RWPE2 (cell line): ENCODE data around the gene USP36.
"Not testable (repeated sequence)": the region's sequence is repeated elsewhere in the genome, so short reads cannot be mapped to it uniquely, and the experiment has no call there.

Experiments used
- ATAC-seq: fragments of 200-7000 bp; cut with Tn5 transposase; 3 replicates; pipeline ENCODE4 v1.9.1; 2021; ENCODE audit warnings: low read depth
- DNase-seq: peaks from one replicate; pipeline ENCODE4 v3.0.0-alpha.2; 2020; ENCODE audit warnings: low spot score
- H3K27ac ChIP-seq: fragments of 450-650 bp; 2 replicates; pipeline ENCODE4 v1.5.1; 2017; ENCODE audit warnings: mild to moderate bottlenecking; ENCODE audit not compliant: poor library complexity, severe bottlenecking
- H3K27me3 ChIP-seq: fragments of 250-450 bp; sonication (Bioruptor Pico); 2 replicates; pipeline ENCODE4 v1.5.1; 2021; ENCODE audit warnings: mild to moderate bottlenecking, moderate library complexity; ENCODE audit not compliant: insufficient read depth, poor library complexity, severe bottlenecking
- H3K36me3 ChIP-seq: fragments of 250-450 bp; sonication (Bioruptor Pico); 2 replicates; pipeline ENCODE4 v1.5.1; 2020; ENCODE audit warnings: low read depth, mild to moderate bottlenecking, moderate library complexity
- H3K4me1 ChIP-seq: fragments of 250-450 bp; sonication (Bioruptor Pico); 2 replicates; pipeline ENCODE4 v1.5.1; 2021; ENCODE audit warnings: mild to moderate bottlenecking, moderate library complexity; ENCODE audit not compliant: insufficient read depth, poor library complexity, severe bottlenecking
- H3K4me3 ChIP-seq: fragments of 250-450 bp; sonication (Bioruptor Pico); 2 replicates; pipeline ENCODE4 v1.5.1; 2021; ENCODE audit warnings: mild to moderate bottlenecking, moderate library complexity; ENCODE audit not compliant: severe bottlenecking
- H3K9me3 ChIP-seq: fragments of 250-450 bp; sonication (Bioruptor Pico); 2 replicates; pipeline ENCODE4 v1.5.1; 2021; ENCODE audit warnings: mild to moderate bottlenecking, moderate library complexity; ENCODE audit not compliant: severe bottlenecking
- TF ChIP-seq, protein P1 (sequence below): fragments of 450-650 bp; IDR thresholded peaks from one replicate; pipeline ENCODE4 v1.5.1; 2017; ENCODE audit warnings: mild to moderate bottlenecking, moderate library complexity; ENCODE audit not compliant: poor library complexity, severe bottlenecking

The USP36 gene

DNA sequence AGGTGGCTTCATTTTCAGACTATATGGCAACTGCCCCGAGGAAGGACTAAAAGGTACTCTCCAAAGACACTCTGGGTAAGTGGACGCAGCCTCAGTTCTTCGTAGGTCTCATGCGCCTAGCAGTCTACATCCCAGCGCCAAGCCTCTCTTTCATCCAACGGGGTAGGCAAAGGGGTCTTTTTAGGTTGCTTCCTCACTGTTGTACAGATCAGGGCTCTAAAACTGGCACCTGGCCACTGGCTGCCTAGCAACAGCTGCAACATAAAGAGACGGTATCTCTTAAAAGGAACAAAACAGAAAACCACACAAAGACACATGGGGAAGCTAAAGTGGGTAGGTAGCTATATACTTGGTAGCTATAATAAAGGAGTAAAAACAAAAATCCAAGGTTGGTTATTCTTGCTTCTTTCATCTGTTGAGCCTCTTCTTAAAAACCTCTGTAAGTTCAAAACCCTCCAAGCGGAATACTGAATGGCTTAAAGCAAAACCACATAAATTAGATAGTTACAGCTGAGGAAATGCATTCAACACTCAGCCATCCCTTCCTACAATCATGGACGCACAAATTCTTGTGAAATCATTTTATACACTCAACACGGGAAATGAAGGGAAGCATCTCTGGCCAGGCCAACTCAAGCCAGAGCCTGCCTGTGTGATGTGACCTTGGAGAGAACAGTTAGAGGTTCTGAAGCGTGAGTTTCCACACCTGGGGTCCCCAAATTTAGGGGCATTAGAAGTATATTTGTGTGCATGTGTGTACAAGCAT is 81.2 kb downstream of the USP36 start:
- Histone ChIP-seq H3K27ac (no peak overlapping the region), H3K4me1 (no peaks in the 10 kb centered on the region), H3K36me3 (no peaks in the 10 kb centered on the region), H3K9me3 (no peaks in the 10 kb centered on the region), H3K27me3 (no peaks in the 10 kb centered on the region), H3K4me3 (no peak overlapping the region)
- DNase-seq (no peak), ATAC-seq (no peak)
- TF ChIP-seq, protein P1, sequence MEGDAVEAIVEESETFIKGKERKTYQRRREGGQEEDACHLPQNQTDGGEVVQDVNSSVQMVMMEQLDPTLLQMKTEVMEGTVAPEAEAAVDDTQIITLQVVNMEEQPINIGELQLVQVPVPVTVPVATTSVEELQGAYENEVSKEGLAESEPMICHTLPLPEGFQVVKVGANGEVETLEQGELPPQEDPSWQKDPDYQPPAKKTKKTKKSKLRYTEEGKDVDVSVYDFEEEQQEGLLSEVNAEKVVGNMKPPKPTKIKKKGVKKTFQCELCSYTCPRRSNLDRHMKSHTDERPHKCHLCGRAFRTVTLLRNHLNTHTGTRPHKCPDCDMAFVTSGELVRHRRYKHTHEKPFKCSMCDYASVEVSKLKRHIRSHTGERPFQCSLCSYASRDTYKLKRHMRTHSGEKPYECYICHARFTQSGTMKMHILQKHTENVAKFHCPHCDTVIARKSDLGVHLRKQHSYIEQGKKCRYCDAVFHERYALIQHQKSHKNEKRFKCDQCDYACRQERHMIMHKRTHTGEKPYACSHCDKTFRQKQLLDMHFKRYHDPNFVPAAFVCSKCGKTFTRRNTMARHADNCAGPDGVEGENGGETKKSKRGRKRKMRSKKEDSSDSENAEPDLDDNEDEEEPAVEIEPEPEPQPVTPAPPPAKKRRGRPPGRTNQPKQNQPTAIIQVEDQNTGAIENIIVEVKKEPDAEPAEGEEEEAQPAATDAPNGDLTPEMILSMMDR, result no peak

DNA sequence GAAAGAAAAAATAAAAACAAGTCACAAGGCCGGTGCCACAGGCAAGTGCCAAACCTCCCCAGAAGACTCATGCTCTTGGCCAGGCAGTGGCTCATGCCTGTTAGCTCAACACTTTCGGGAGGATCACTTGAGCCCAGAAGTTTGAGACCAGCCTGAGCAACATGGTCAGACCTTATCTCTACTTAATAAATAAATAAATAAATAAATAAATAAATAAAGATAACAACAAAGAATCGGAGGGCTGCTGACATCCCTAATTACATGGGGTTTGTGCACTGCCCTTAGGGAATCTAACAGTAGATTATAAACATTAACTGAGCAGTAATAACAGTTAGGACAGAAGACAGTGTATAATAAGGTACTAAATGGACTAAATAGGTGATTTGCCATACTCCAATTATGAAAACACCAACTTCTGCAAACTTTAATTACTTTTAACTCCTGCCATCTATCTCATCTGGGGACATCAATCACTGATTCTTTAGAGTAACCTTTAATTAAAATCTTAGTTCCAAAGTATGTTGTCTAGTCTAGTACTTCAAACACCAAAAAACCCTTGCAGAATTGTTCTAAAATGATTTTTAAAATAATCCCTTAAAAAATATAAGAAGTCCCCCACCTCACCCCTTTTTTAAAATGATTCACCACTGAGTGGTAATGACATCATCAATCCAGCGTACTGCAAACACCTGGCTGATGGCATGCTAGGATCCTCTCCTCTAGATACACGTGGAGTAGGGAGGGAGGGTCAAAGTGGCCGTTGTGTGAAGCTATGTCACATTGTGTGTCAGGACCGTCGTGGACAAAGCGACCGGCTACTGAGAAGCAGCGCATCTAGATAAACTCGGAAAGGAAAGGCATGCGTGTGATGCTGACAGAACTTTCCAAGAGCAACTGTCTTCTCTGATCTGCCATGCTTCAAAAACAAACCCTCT is 87.0 kb downstream of the USP36 start:
- DNase-seq (no peak), ATAC-seq (0 out of 3 replicates have a peak, but pooled peaks have one; percentile 36)
- Histone ChIP-seq H3K9me3 (no peaks in the 10 kb centered on the region), H3K4me3 (no peak overlapping the region), H3K4me1 (peaks cover 11% of the 10 kb centered on the region), H3K27me3 (no peaks in the 10 kb centered on the region), H3K36me3 (no peaks in the 10 kb centered on the region), H3K27ac (no peak overlapping the region)
- TF ChIP-seq, protein P1, result no peak

DNA sequence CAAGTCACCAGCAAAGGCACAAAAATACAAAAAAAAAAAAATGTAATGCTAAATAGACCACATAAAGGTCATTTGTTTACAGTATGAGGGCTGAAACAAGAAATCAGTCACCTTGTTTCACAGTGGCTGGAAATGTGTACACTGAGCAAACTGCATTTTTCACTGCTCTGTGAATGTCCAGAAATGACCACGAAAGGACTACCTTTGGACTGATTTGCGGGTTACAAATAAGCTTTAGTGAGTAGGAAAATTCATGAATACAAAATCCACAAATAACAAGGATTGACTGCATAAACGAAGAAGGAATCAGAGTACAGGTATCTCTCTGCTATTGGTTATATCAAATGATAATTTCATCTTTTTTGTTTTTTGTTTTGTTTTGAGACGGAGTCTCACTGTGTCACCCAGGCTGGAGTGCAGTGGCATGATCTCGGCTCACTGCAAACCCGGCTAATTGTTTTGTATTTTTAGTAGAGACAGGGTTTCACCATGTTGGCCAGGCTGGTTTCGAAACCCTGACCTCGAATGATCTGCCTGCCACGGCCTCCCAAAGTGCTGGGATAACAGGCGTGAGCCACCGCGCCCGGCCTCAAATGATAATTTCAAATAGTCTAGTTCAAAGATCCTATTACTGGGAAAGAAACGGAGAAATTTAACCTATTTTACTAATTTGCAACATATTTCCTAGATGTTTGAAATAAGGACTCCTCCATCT is 89.0 kb downstream of the USP36 start:
- Histone ChIP-seq H3K4me3 (no peak overlapping the region), H3K4me1 (peaks cover 24% of the 10 kb centered on the region), H3K36me3 (no peaks in the 10 kb centered on the region), H3K27ac (no peak overlapping the region), H3K9me3 (no peaks in the 10 kb centered on the region), H3K27me3 (no peaks in the 10 kb centered on the region)
- DNase-seq (no peak), ATAC-seq (no peak)
- TF ChIP-seq, protein P1, result no peak

DNA sequence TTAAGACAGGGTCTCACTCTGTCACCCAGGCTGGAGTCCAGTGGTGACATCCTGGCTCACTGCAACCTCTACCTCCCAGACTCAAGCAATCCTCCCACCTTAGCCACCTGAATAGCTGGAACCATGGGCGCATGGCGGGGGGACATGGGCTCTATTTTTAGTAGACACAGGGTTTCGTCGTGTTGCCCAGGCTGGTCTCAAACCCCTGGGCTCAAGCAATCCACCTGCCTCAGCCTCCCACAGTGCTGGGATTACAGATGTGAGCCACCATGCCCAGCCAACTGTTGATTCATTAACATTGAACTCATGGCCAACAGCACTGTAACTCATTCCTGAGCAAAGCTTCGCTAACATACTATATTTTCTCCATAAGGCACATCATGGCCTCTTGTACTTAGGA is 89.6 kb downstream of the USP36 start:
- H3K27me3 ChIP-seq, H3K36me3 ChIP-seq, H3K9me3 ChIP-seq, DNase-seq, H3K4me3 ChIP-seq, H3K27ac ChIP-seq, ATAC-seq: not testable (repeated sequence)
- peaks cover 24% of the 10 kb centered on the region for H3K4me1 ChIP-seq

DNA sequence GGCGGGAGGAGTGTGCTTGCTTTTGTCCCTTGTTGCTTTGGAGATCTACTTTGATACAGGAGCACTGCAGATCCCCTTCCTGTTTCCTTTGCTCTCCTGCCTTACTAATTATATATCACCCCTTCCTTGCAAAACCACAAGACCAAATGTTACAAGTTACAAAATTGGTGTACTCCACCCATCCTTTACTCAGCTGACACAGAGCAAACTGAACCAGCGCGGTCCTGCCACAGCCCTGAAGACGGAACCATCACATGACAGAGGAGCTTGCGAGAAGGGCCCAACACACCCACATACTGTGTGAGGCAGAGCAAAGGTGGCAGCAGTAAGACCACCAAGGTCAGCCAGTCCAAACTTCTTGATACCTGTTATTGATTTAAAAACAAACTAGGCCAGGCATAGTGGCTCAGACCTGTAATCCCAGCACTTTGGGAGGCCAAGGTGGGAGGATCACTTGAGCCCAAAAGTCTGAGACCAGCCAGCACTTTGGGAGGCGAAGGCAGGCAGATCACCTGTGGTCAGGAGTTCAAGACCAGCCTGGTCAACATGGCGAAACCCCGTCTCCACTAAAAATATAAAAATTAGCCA is 91.8 kb downstream of the USP36 start:
- Histone ChIP-seq H3K27ac (peak overlapping the region; percentile 41), H3K4me3 (no peak overlapping the region), H3K27me3 (no peaks in the 10 kb centered on the region), H3K9me3 (no peaks in the 10 kb centered on the region), H3K36me3 (no peaks in the 10 kb centered on the region; the same call in 1 of the 2 replicates), H3K4me1 (peaks cover 28% of the 10 kb centered on the region)
- DNase-seq (no peak), ATAC-seq (peak; percentile 91)
- TF ChIP-seq, protein P1, result no peak
